GM12891 (cell line): ENCODE results near the gene CDK12.

ENCODE experiments used
- DNase-seq: peaks from one replicate; pipeline ENCODE4 v3.0.0; 2011; ENCODE audit warnings: low spot score; ENCODE audit not compliant: insufficient read length
- FAIRE-seq: peaks from 2 replicates; lab custom pipeline; 2011; peaks lifted over from hg19 to GRCh38; lab: Jason Lieb, UNC
- PAX5 ChIP-seq: IDR thresholded peaks from 2 replicates; pipeline ENCODE4 v1.6.1; 2011; ENCODE audit warnings: low read length, moderate library complexity, mild to moderate bottlenecking; ENCODE audit not compliant: insufficient read depth, severe bottlenecking
- POLR2A ChIP-seq: IDR thresholded peaks from 2 replicates; pipeline ENCODE4 v1.6.1; 2011; ENCODE audit warnings: low read depth, low read length, control low read depth
- POLR2AphosphoS5 ChIP-seq: IDR thresholded peaks from 2 replicates; pipeline ENCODE4 v1.6.1; 2011; ENCODE audit warnings: low read depth, low read length, control low read depth
- POU2F2 ChIP-seq: IDR thresholded peaks from 2 replicates; pipeline ENCODE4 v1.6.1; 2011; ENCODE audit warnings: low read depth, mild to moderate bottlenecking, control low read depth, low read length, moderate library complexity
- SPI1 ChIP-seq: IDR thresholded peaks from 2 replicates; pipeline ENCODE4 v1.6.1; 2011; ENCODE audit warnings: low read depth, low read length, control low read depth
- TAF1 ChIP-seq: IDR thresholded peaks from 2 replicates; pipeline ENCODE4 v1.6.1; 2011; ENCODE audit warnings: low read depth, low read length, control low read depth

Gene CDK12

DNA sequence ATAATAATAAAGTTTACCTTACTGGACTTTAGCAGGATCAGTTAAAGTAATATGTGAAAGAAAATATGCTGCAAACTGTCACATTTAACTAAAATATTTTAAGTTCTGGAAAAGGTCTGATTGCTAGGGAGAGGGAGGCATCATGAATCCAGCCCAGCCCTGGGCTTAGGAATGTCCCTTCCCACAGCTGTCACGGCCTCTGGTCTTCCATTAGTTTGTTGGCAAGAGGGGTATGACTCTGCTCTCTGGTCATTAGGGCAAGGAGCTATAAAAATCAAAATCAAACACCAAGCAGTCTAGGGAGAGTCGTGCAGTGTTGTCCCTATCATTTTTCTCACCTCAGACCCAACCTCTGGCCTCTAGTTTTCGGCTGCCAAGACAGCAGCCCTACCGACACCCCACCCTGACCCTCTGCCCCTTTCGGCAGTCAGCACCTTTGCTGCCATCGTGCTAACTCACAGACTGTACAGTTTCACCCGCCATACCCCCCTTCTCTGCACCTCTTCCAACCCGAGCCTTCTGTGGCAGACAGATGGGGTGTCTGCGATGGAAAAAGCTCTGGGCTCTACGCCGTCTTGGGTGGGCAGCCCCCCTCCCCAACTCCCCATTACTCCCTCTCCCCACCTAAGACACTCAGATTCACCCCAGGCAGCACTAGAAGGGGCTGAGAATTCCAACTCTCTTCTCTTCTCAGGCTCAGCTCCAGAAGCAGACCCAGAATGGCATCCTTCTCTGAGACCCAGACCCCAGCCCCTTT, 105.0 kb downstream of the CDK12 start:
- DNase-seq (no peak), FAIRE-seq (no peak)
- TF ChIP-seq POLR2AphosphoS5 (no peak), TAF1 (no peak)

DNA sequence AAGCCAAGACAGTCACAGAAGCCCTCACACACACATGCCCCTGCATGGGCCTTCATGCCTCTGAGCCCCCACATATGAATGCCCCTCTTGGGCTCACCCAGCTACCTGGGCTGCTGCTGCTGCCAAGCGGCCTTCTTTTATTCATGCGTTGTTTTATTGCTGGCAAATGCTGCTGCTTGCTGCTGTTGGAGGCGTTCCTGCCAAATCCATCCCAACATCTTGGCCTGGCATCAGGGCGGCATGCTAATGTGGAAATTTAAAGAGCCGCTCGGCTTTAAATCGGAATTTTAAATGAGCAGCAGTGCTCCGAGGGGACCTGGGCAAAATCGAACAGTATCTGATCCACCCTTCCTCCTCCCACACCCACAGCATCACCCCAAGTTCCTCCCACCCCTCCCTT, 107.4 kb downstream of the CDK12 start:
- DNase-seq, result no peak
- TF ChIP-seq SPI1, result no peak
- TF ChIP-seq POU2F2, result no peak
- TF ChIP-seq POLR2A, result no peak
- TF ChIP-seq POLR2AphosphoS5, result no peak
- no peak for TF ChIP-seq PAX5
- TF ChIP-seq TAF1, result no peak
- no peak for FAIRE-seq

GRCh38 chr17:39569126-39569525, 107.8 kb downstream of the CDK12 start:
- TF ChIP-seq POLR2A (no peak), SPI1 (no peak), POU2F2 (no peak), POLR2AphosphoS5 (no peak), PAX5 (no peak)
- no peak for DNase-seq
- no peak for FAIRE-seq

- TF ChIP-seq POLR2AphosphoS5, result no peak
- no peak for TF ChIP-seq PAX5
- TF ChIP-seq SPI1, result no peak
- TF ChIP-seq TAF1, result no peak
- no peak for TF ChIP-seq POLR2A
- TF ChIP-seq POU2F2, result no peak
- DNase-seq (no peak), FAIRE-seq (no peak)
Observed at GRCh38 chr17:39572121-39572520, 110.8 kb downstream of the CDK12 start.

DNA sequence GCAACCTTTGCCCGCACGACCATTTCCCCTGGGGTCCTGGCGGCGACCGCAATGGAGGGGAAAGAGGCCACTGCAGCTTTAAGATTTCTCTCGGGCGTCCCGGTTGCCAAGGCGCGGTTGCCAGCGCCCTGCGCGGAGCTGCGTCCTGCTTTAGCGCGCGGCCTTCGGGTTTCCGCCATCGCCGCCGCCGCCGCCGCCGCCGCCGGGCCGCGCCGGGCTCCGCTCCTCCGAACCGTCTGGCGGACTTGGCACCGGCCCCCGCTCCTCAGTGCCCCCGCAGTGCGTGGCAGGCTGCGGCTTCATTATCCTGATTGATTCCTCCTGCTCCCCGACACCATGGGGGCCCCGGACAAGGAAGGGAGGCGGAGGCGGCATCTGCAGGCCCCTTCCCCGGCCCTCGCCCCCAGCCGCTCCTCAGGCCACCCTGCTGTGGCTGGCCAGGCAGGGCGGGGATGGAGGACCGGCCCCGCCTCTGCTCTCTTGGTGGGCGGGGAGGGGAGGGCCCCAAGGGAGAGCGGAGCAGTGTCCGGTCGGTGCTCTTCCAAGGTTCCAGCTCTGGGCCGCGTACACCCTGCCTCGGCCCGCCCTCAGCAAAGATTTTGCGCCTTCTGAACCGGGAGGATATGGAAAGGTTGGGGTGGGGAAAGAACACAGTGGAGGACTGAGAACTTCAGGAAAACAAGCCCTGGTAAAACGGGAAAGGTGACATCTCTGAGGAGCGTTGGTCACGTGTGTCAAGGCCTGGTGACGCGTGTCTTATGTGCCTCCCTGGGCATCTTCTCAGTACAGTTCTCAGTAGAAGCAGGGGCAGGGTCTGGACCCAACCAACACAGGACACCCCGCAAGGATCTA, 112.4 kb downstream of the CDK12 start:
- TF ChIP-seq TAF1 (no peak), POU2F2 (no peak), SPI1 (no peak), POLR2AphosphoS5 (no peak), POLR2A (no peak), PAX5 (no peak)
- FAIRE-seq (peak; percentile 68), DNase-seq (peak; percentile 83)

- no peak for DNase-seq
- no peak for FAIRE-seq
- TF ChIP-seq POLR2AphosphoS5 (no peak), POU2F2 (no peak), SPI1 (no peak), POLR2A (no peak), TAF1 (no peak), PAX5 (no peak)
Observed at GRCh38 chr17:39576187-39576586, 114.9 kb downstream of the CDK12 start.

GRCh38 chr17:39578272-39578671, 117.0 kb downstream of the CDK12 start:
- FAIRE-seq, result no peak
- TF ChIP-seq SPI1, result no peak
- no peak for TF ChIP-seq TAF1
- TF ChIP-seq POLR2A, result no peak
- no peak for TF ChIP-seq PAX5
- TF ChIP-seq POU2F2, result no peak
- DNase-seq, result no peak

DNA sequence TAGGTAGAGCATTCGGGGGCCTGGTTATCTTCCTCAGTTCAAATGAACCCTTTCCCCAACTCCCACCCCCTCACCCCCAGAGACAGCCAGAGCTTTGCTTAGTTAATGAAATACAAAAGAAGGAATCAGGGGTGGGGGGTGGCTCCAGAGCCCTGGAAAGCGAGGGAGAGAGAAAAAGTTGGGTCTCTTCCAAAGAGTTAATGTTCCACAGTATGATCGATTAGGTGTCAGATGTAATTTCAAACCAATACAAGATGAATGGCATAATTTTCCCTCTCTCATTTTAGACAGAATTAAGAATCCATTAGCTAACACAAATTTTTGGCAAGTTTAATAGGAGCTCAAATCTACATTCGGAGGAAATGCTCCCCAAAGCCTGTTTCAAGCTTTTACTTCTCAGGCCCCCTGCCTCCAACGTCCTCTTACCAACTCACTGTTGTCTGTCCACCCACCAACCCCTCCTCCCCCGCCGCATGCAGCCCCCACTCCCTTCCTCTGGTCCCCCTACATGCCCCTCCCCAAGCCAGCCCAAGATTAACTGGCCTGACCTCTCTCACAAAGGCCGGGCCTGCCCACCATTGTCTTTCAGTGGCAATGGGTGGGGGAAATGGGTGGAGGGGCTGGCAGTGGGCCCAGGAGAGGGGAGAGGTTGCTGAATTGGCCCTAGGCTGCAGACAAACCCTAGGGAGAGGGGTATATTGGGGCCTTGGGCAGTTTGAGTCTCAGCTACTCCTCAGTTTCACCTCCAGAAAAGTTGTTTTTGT, 118.2 kb downstream of the CDK12 start:
- FAIRE-seq (no peak), DNase-seq (no peak)
- TF ChIP-seq POLR2AphosphoS5 (no peak), TAF1 (no peak), PAX5 (no peak), SPI1 (no peak)

DNA sequence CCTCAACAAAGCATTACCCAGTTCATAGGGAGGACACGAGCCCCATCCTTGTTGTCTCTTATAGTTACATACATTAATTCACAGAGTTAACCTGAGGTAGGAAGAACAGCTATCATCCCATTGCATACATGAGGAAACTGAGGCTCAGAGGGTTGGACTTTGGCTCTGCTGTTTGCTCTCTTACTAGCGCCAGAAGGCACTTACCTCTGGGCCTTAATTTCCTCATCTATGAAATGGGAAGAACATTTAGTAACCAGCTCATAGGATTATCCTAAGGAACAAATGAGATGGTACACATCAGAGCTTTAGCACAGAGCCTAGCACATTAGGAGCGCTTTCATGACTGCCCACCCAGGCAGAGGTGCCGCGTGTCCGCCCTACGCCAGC, 118.8 kb downstream of the CDK12 start:
- TF ChIP-seq POU2F2 (no peak), POLR2A (no peak), POLR2AphosphoS5 (no peak)
- FAIRE-seq (no peak), DNase-seq (no peak)
